Middle frontal gyrus (tissue), 1 donor: Measurements from ENCODE around the gene DMRTC1.
"Not testable (repeated sequence)": the region's sequence is repeated elsewhere in the genome, so short reads cannot be mapped to it uniquely, and the experiment has no call there.

ENCODE experiments used
- DNase-seq: peaks from one replicate; pipeline ENCODE4 v3.0.0-alpha.2; 2015; ENCODE audit warnings: low spot score; ENCODE audit errors: extremely low spot score

Gene DMRTC1, protein sequence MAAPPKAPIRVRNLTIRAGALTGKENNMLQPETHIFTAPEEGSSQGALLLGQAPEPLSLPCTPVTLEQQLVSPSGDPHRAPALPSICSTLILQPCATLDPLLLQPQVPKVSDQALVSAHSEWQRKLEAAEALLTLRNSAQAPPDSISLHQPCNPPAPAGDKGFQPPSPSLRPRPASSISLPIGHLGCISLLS

DNA sequence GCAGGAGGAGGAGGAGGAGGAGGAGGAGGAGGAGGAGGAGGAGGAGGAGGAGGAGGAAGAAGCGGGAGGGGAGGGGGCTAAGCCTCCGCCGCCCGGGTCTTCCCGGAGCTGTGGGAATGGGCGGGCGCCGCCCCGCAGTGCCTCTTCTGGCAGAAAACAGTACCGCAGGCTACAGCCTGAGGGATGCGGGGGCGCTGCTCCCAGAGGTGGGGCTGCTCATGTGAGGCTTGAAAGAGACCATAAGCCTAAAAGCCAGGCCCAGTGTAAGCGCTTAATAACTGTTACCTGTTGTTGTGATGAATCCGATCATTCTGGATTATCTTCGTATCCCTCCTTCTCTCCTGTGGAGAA, at the start of gene DMRTC1:
Gene DMRTC1 (minus strand): TSS at position 19 of the 351 bp plus-strand sequence. CDS start 68,143 bp downstream, outside the sequence.
- DNase-seq: not testable (repeated sequence)

DNA sequence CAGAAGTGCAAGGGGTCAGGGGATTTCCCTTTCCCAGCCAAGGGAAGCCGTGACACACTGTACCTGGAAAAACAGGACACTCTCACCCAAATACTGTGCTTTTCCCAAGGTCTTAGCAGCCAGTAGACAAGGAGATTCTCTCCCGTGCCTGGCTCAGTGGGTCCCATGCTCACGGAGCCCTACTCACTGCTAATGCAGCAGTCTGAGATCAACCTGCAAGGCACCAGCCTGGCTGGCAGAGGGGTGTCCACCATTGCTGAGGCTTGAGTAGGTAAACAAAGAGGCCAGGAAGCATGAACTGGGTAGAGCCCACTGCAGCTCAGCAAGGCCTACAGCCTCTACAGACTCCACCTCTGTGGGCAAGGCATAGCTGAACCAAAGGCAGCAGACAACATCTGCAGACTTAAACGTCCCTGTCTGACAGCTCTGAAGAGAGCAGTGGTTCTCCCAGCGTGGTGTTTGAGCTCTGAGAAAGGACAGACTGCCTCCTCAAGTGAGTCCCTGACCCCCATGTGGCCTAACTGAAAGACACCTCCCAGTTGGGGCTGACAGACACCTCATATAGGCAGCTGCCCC, 37.3 kb upstream of the DMRTC1 start:
- DNase-seq: not testable (repeated sequence)

DNA sequence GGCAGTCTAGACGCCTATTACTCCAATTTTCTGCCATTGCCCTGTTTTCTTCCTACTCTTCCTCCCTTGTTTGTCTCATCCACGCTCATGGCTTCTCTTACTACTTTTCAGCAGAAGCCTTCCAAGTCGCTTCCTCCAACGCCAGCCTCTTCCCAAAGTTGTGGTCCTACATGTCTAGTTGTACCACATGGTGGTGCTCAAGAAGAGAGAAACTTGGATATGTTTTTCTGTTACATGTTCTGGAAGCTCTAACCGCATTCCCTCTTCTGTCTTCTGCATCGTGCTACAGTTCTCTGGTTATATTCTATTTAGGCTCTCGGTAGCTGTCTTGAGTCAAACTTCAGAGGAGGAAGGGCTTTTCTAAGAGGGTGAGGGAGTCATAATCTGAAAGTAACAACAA, 31.2 kb upstream of the DMRTC1 start:
- not testable (repeated sequence) for DNase-seq

DNA sequence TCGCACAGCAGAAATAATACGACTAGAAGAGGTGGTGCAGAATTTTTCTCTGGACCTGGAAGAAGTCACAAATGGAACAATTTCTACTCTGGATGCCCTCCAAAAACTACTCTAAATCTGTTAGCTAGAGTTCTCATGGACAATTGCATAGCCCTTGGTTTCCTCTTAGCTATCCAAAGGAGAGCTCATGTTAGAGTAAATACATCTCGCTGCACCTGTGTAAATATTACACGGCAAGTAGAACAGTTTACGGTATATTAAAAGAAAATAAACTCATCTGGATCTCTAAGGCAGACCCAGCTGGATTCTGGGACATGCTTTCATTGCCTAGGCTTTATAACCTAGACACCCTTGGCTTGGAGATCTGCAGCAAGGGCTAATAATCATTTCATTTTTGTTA, 28.2 kb upstream of the DMRTC1 start:
- not testable (repeated sequence) for DNase-seq

DNA sequence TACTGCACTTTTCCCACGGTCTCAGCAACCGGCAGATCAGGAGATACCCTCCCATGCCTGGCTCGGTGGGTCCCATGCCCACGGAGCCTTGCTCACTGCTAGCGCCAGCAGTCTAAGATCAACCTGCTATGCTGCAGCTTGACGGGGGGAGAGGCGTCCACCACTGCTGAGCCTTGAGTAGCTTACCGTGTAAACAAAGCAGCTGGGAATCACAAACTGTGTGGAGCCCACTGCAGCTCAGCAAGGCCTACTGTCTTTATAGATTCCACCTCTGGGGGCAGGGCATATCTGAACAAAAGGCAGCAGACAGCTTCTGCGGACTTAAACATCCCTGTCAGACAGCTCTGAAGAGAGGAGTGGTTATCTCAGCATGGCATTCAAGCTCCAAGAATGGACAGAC, 16.3 kb upstream of the DMRTC1 start:
- not testable (repeated sequence) for DNase-seq

DNA sequence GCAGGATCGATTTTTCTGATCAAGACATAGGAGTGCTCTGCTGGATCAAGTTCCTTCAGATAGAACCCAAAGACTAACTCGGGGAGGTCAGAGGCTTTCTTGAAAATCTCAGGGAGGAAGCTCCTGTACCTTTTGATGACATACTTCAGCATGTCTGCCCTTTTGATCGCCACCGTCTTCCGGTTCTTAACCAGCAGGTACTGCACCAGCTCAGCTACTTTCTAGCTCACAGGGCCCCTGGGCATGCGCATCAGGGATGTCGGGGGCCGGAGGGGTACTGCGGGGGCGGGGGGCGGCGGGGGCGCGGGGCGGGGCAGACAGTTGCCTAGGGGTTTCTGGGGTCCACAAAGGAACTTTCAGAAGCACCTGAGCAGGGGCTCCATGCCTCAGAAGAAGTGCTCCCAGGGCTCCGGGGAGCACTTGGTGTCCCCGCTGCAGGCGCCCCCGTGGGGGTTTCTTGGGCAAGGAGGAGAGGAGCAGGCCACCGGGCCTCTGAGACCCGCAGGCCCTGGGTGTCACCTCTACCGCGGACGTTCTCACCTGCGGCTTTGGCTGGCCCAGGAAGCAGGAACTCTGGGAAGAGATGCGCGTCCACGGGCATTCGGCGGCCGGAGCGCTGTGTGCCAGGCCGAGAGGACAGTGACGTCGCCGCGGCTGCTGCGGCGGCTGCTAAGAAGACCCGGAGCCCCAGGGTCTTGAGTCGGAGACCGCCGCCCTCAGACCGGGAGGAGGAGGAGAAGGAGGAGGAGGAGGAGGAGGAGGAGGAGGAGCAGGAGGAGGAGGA, 410 bp downstream of the DMRTC1 start:
- DNase-seq: not testable (repeated sequence)

DNA sequence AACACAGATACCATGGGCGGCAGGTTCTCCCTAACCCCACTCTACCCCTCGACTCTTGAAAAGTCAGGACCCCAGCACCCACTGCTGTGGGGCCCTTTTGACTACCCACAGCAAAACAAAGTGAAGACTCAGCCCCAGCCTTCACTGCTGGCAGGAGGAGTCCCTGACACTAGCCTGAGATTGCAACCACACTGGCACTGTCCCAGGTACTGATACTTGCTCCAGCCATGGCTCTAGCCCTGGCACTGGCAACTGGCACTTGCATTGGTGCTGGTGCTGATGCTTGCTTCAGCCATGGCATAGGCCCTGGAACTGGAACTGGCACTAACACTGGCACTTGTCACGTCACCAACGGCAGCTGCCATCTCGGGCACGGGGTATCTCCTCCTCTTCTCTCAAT, 1.4 kb downstream of the DMRTC1 start:
- DNase-seq: not testable (repeated sequence)

DNA sequence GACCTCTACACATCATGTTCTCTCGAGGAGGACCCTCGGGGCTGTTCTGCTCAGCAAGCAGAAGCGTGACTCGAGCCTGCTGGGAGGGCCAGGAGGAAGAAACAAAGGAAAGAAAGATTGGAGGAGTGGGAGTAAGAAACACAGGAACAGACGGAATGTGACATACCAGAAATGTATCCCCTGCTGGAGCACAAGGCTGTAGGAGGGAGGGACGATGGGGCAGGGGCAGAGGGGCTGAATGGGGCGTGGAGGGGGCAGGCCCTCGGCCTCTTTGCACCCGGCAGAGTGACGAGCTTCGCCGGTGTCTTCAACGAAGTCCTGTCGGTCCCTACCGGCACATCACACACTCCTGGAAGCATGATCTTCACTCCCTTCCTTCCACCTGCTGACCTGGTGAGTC, 5.7 kb downstream of the DMRTC1 start, which contains the start of gene FAM236A:
Gene FAM236A (plus strand): TSS at position 301 of the 400 bp plus-strand sequence. CDS start 57 bp downstream, at position 358.
- not testable (repeated sequence) for DNase-seq

GRCh38 chrX:72936882-72937455, 6.7 kb downstream of the DMRTC1 start:
- not testable (repeated sequence) for DNase-seq

DNA sequence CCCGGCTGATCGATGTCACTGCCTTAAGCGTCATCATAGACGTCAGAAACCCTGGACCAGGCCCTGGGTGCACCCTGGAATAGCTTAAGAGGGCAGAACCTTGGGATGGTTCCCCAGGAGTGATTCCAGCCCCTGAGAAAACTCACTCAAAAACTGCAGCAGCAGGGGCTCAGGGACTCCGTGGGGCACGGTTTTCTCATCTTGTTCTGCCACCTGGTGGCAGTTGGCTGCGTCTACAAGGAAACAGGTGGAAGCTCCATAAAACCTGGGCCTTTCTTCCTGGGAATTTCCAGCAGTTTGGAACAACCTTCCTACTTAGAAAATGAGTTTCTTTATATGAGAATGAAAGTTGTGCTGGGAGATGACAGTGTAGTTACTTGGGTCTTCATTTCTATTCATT, 7.2 kb downstream of the DMRTC1 start:
- not testable (repeated sequence) for DNase-seq

- DNase-seq: not testable (repeated sequence)
Measured at GRCh38 chrX:72932283-72932682, 11.4 kb downstream of the DMRTC1 start.

- DNase-seq: not testable (repeated sequence)
Measured at GRCh38 chrX:72916096-72916495, 27.5 kb downstream of the DMRTC1 start.

GRCh38 chrX:72912315-72912714, 31.3 kb downstream of the DMRTC1 start, which contains the start of gene FAM236C:
TSS of gene FAM236C (plus strand) at chrX:72912615. CDS start at chrX:72912715, 100 bp downstream.
- not testable (repeated sequence) for DNase-seq

DNA sequence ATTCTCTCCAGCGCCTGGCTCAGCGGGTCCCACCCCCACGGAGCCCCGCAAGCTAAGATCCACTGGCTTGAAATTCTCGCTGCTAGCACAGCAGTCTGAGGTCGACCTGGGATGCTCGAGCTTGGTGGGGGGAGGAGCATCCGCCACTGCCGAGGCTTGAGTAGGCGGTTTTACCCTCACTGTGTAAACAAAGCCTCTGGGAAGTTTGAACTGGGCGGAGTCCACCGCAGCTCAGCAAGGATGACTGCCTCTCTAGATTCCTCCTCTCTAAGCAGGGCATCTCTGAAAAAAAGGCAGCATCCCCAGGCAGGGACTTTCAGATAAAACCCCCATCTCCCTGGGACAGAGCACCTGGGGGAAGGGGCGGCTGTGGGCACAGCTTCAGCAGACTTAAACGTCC, 53.9 kb downstream of the DMRTC1 start:
- DNase-seq: not testable (repeated sequence)

DNA sequence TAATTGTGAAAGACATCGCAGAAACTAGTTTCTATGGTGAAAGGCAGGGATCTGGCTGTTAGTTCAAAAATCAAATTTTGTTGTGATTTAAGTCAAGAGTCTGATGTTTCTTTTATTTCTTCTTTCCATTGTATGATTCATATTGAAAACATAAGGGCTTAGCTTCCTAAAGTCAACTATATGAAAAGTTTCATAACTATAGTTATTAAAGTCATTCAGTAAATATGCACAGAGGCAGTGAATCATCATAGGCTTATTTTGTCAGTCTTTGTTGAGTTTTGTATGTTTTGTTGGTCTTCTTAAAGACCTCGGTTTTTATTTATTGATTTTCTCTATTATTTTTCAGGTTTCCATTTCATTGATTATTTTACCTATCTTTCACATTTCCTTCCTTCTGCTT, 60.7 kb downstream of the DMRTC1 start:
- not testable (repeated sequence) for DNase-seq

GRCh38 chrX:72837532-72837931, 106.1 kb downstream of the DMRTC1 start:
- not testable (repeated sequence) for DNase-seq

GRCh38 chrX:72830701-72831100, 112.9 kb downstream of the DMRTC1 start:
- not testable (repeated sequence) for DNase-seq
